Measurements from ENCODE around the gene PVRIG. TPM values are rescaled to one million over a fixed set of nuclear protein-coding genes. Genes with fewer than 3 reads are reported as not detected.
"Not testable (repeated sequence)": the region's sequence is repeated elsewhere in the genome, so short reads cannot be mapped to it uniquely, and the experiment has no call there.

Gene PVRIG
- total RNA-seq, 2 donors from 2014 or later = 0.78 to 4.0 TPM

DNA sequence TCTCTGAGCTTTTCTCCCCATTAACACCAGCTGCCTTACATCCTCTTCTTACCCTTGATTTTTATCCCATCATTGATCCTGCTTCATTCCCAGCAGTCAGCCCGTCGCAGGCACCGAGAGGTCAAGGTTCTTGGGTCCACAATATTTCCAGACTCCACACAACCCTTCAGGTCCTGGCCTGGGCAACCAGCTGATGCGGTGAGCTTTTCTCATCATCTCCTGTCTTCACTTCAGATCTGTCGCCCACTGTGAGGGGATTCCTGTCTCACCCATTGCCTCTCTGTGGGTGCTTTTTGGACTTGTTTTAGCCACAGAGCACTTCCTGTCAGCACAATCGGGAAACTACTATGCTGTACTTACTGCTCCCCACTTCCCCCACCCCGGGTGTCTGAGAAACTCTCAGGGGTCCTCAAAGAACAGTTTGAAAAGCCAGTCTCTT is 8.4 kb upstream of the PVRIG start:
- WGBS, 2 donors = 64 to 75% methylated on average over 7 of the region's 7 CpGs

DNA sequence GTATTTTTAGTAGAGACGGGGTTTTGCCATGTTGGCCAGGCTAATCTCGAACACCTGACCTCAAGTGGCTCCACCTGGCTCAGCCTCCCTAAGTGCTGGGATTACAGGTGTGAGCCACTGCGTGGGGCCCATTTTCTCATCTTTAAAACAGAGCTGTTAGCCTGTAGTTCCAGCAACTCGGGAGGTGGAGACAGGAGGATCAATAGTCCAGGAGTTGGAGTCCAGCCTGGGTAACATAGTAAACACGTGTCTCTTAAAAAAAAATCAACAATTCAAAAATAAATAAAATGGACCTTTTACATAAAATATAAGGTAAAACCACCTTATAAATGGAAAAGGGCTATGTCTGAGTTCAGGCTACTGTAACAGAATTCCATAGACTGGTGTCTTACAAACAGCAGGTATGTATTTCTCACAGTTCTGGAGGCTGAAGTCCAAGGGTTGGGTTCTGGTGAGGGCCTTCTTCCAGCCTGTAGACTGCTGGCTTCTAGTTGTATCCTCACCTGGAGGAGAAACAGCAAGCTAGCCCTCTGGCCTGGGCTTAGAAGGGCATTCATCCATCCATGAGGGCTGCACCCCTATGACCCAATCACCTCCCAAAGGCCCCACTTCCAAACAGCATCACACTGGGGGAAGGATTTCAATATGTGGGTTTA is 7.0 kb upstream of the PVRIG start:
- H3K4me3 ChIP-seq = no peak overlapping the region
- peaks cover 20% of the 10 kb centered on the region for H3K4me1 ChIP-seq
- no peak for TF ChIP-seq POLR2A (IDR thresholded peaks at IDR 0.05)
- TF ChIP-seq, protein P1, sequence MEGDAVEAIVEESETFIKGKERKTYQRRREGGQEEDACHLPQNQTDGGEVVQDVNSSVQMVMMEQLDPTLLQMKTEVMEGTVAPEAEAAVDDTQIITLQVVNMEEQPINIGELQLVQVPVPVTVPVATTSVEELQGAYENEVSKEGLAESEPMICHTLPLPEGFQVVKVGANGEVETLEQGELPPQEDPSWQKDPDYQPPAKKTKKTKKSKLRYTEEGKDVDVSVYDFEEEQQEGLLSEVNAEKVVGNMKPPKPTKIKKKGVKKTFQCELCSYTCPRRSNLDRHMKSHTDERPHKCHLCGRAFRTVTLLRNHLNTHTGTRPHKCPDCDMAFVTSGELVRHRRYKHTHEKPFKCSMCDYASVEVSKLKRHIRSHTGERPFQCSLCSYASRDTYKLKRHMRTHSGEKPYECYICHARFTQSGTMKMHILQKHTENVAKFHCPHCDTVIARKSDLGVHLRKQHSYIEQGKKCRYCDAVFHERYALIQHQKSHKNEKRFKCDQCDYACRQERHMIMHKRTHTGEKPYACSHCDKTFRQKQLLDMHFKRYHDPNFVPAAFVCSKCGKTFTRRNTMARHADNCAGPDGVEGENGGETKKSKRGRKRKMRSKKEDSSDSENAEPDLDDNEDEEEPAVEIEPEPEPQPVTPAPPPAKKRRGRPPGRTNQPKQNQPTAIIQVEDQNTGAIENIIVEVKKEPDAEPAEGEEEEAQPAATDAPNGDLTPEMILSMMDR (IDR thresholded peaks at IDR 0.05) = no peak
- H3K27me3 ChIP-seq = no peaks in the 10 kb centered on the region
- no peaks in the 10 kb centered on the region for H3K9me3 ChIP-seq
- H3K36me3 ChIP-seq (replicated peaks in 1 of 2; ENCODE audit: insufficient read depth in 1 of 2, low read depth in 2 of 2) = no peaks in the 10 kb centered on the region
- DNase-seq = no peak
- ATAC-seq = no peak
- no peak overlapping the region for H3K27ac ChIP-seq
- WGBS, 2 donors = 57 to 61% methylated on average over 5 of the region's 5 CpGs
- intact Hi-C loops (cut with DNase I) = loop anchor here (10.0 kb wide), 1 partner anchor 78 kb away; no protein-coding TSS in a partner anchor

More for the DNA sequence above, 8.4 kb upstream of the PVRIG start:
- Histone ChIP-seq H3K27ac (no peak overlapping the region), H3K4me3 (no peak overlapping the region), H3K4me1 (peaks cover 20% of the 10 kb centered on the region), H3K36me3 (replicated peaks in 1 of 2; ENCODE audit: insufficient read depth in 1 of 2, low read depth in 2 of 2) (no peaks in the 10 kb centered on the region), H3K27me3 (no peaks in the 10 kb centered on the region), H3K9me3 (no peaks in the 10 kb centered on the region)
- ATAC-seq (no peak), DNase-seq (no peak)
- intact Hi-C loops (cut with DNase I) = loop anchor here (10.0 kb wide), 1 partner anchor 77 kb away; no protein-coding TSS in a partner anchor
- TF ChIP-seq, protein P1 (IDR thresholded peaks at IDR 0.05) = no peak
- TF ChIP-seq POLR2A (IDR thresholded peaks at IDR 0.05) = no peak

- peaks cover 16% of the 10 kb centered on the region for H3K4me1 ChIP-seq
- DNase-seq (no peak), ATAC-seq (no peak)
- no peak overlapping the region for H3K4me3 ChIP-seq
- WGBS, 2 donors = 55% methylated on average over 6 of the region's 6 CpGs
- intact Hi-C loops (cut with DNase I) = loop anchor here (10.0 kb wide), 1 partner anchor 79 kb away; no protein-coding TSS in a partner anchor
- TF ChIP-seq, protein P1 (IDR thresholded peaks at IDR 0.05) = no peak
- no peak for TF ChIP-seq POLR2A (IDR thresholded peaks at IDR 0.05)
- no peak overlapping the region for H3K27ac ChIP-seq
- H3K27me3 ChIP-seq = no peaks in the 10 kb centered on the region
- no peaks in the 10 kb centered on the region for H3K9me3 ChIP-seq
- H3K36me3 ChIP-seq (replicated peaks in 1 of 2; ENCODE audit: insufficient read depth in 1 of 2, low read depth in 2 of 2) = no peaks in the 10 kb centered on the region
Observed at GRCh38 chr7:100213672-100214071, 6.1 kb upstream of the PVRIG start.

DNA sequence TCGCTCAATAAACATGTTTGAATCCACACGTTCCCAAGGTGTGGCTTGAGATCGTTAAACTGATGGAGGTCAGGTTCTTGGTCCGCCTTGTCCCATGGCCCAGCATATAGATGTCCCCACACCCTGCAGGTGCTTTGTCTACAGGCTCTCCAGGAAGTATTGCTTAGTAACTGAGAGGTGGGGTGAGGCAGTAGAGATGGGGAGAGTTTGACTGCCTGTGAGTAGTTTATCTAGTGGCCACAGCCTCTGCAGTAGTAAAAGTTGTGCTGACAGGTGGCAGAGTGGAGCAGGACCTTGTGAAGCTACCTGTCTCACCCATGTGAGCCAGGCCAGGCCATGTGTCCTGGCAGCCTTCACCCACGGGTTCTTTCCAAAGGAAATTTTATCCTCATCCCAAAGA is 5.4 kb upstream of the PVRIG start:
- not testable (repeated sequence) for ATAC-seq; H3K4me3 ChIP-seq; DNase-seq; H3K36me3 ChIP-seq (replicated peaks in 1 of 2; ENCODE audit: insufficient read depth in 1 of 2, low read depth in 2 of 2); H3K27ac ChIP-seq; H3K27me3 ChIP-seq; H3K4me1 ChIP-seq; H3K9me3 ChIP-seq
- 68 to 74% methylated on average over 5 of the region's 5 CpGs for WGBS, 2 donors
- intact Hi-C loops (cut with DNase I) = loop anchor here (10.0 kb wide), 1 partner anchor 80 kb away; no protein-coding TSS in a partner anchor

DNA sequence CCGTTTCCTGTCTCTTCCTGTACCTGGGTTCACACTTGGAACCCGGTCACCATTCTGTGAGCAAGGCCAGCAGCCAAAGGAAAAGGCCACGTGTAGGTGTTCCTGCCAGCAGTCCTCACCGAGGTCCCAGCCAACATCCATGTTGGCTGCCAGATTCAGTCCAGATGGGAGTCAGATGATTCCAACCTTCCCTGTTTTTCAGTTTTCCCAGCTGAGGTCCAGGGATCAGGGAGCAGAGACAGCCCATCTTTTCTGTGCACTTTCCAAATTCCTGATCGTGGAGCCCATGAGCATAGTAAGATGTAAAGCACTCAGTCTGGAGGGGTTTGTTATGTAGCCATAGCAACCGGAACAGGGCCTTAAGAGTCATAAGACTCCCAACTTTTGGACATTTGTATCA is 3.9 kb upstream of the PVRIG start:
- TF ChIP-seq POLR2A (IDR thresholded peaks at IDR 0.05) = no peak
- TF ChIP-seq, protein P1 (IDR thresholded peaks at IDR 0.05) = no peak
- Histone ChIP-seq H3K27ac (no peak overlapping the region), H3K4me1 (peaks cover 4% of the 10 kb centered on the region), H3K9me3 (no peaks in the 10 kb centered on the region), H3K4me3 (no peak overlapping the region), H3K27me3 (no peaks in the 10 kb centered on the region), H3K36me3 (replicated peaks in 1 of 2; ENCODE audit: insufficient read depth in 1 of 2, low read depth in 2 of 2) (no peaks in the 10 kb centered on the region)
- intact Hi-C loops (cut with DNase I) = loop anchor here (10.0 kb wide), 1 partner anchor 81 kb away; no protein-coding TSS in a partner anchor
- ATAC-seq (peak; percentile 38), DNase-seq (peak in 3 of 4 donors; percentile 36 to 58 (median 57))
- 38 to 42% methylated on average over 6 of the region's 6 CpGs for WGBS, 2 donors

Data from body of pancreas (tissue), 4 donors.